HL-60 (cell line): ENCODE measurements around the gene TRIO.

Experiments used
- CTCF ChIP-seq: IDR thresholded peaks from one replicate; pipeline ENCODE4 v1.5.1; 2011; ENCODE audit warnings: low read length, control low read depth, inconsistent platforms; ENCODE audit not compliant: insufficient read depth
- GABPA ChIP-seq: IDR thresholded peaks from 2 replicates; pipeline ENCODE4 v1.6.1; 2012; ENCODE audit warnings: low read depth
- POLR2AphosphoS5 ChIP-seq: IDR thresholded peaks from 2 replicates; pipeline ENCODE4 v1.6.1; 2012; ENCODE audit warnings: low read depth
- TF ChIP-seq, protein P1 (sequence below): IDR thresholded peaks from 2 replicates; pipeline ENCODE4 v1.6.1; 2012; ENCODE audit warnings: low read depth; ENCODE audit not compliant: insufficient replicate concordance

GRCh38 chr5:14143841-14144585, 871 bp downstream of the TRIO start:
- TF ChIP-seq CTCF (no peak), POLR2AphosphoS5 (no peak), GABPA (no peak)
- TF ChIP-seq, protein P1, sequence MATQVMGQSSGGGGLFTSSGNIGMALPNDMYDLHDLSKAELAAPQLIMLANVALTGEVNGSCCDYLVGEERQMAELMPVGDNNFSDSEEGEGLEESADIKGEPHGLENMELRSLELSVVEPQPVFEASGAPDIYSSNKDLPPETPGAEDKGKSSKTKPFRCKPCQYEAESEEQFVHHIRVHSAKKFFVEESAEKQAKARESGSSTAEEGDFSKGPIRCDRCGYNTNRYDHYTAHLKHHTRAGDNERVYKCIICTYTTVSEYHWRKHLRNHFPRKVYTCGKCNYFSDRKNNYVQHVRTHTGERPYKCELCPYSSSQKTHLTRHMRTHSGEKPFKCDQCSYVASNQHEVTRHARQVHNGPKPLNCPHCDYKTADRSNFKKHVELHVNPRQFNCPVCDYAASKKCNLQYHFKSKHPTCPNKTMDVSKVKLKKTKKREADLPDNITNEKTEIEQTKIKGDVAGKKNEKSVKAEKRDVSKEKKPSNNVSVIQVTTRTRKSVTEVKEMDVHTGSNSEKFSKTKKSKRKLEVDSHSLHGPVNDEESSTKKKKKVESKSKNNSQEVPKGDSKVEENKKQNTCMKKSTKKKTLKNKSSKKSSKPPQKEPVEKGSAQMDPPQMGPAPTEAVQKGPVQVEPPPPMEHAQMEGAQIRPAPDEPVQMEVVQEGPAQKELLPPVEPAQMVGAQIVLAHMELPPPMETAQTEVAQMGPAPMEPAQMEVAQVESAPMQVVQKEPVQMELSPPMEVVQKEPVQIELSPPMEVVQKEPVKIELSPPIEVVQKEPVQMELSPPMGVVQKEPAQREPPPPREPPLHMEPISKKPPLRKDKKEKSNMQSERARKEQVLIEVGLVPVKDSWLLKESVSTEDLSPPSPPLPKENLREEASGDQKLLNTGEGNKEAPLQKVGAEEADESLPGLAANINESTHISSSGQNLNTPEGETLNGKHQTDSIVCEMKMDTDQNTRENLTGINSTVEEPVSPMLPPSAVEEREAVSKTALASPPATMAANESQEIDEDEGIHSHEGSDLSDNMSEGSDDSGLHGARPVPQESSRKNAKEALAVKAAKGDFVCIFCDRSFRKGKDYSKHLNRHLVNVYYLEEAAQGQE, result no peak
